ENCODE measurements around the gene ADCK2.

DNA sequence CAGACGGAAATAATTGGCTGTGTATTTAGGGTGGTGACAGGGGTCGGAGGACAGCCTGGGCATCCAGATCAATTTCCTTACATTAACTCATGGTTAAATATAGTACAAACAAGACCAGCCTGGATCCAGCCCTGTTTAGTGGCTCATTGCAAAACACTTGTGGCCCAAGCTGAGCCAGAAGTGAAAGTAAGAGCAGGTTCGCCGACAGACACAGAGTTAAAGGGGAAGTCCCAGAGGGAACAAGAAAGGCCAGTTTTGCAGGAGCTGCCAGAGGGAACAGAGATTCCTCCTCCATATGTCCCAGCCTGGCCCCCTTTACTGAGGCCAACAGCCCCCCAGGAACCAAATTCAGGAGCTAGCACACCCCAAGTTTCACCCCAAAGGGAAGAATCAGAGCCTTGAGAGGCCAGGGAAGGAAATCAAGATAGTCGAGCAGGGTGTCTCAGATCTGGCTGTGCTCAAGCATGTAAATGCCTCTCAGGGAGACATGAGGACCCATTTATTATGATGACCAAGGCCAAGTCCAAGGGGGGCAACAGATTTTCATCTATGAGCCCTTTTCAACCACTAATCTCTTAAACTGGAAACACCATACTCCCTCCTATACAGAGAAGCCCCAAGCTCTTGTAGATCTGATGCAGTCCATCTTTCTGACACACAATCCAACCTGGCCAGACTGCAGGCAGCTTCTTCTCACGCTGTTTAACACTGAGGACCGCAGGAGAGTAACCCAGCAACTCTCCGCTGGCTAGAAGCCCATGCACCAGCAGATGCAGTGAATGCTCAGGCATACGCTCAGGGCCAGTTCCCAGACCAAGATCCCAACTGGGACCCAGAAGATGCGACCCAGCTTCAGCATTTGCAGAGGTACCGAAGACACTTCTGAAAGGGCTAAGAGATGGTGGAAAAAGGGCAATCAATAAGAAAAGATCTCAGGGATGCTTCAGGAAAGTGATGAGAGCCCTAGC, 15.9 kb upstream of the ADCK2 start:
- TF ChIP-seq GATA2 (IDR thresholded peaks at IDR 0.05; ENCODE audit: low read depth, low read length) (no peak), GATA3 (IDR thresholded peaks at IDR 0.05; ENCODE audit: low read depth, low read length) (no peak)
